ENCODE measurements around the gene POLG2.
"Not testable (repeated sequence)": the region's sequence is repeated elsewhere in the genome, so short reads cannot be mapped to it uniquely, and the experiment has no call there.

POLG2 gene

DNA sequence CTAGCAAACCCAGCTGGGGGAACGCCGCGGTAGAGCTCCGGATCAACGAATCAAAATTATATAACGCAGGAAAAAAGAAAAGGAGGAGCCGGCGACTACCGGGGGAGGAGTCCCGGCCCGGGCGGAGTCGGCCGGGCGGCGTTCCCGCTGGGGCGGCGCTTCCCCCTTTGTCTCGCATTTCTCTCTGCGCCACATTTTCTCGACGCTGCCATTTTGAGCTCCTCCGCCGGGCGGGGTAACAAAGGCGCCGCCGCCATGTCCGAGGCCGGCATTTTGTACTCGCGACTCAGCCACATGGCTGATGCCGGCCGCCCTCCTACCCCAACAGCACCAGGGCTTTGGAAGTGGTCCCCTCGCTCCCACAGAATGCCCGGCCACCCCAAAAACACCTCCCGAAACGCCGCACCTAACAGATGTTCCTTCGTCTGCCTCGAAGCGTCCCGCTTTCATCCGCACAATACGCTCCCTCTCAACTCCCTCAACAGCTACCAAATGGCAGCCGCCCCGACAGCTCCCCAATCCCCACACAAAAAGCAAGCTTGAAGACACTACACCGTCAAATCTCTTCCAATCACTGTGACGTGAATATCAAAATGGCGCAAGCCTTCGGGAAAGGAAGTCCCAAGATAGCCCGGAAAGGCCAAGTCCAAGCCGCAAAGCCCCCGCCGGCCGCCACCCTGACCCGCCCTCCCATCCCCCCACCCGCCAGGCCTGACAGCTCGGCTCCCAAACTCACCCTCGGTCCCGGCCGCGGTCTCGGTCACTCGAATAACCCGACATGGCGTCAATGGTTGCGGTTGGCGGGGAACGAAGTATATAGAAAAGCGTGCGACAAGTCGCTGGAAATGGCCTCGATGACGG lies 8.7 kb upstream of the POLG2 start:
- DNase-seq = peak; percentile 65

GRCh38 chr17:64504769-64505339 lies 8.0 kb upstream of the POLG2 start:
- DNase-seq = no peak

GRCh38 chr17:64503821-64504768 lies 7.2 kb upstream of the POLG2 start:
- DNase-seq = no peak

DNA sequence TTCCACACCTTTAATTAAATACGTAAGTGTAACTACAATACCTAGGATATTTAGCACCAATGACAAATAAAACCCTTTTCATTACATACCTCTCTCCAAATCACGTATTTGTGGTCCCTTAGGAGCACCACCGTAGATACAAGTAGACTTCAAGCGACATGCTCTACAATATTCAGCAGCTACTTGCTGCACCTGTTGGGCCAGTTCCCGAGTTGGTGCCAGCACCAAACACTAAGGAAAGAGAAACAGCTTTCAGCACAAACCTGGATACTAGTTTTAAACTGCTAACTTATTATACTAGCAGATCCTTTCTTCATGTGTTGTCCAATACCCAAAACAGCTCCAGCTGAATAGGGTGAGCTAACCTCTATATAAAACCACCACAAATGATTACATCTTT lies 6.5 kb upstream of the POLG2 start:
- DNase-seq = no peak

DNA sequence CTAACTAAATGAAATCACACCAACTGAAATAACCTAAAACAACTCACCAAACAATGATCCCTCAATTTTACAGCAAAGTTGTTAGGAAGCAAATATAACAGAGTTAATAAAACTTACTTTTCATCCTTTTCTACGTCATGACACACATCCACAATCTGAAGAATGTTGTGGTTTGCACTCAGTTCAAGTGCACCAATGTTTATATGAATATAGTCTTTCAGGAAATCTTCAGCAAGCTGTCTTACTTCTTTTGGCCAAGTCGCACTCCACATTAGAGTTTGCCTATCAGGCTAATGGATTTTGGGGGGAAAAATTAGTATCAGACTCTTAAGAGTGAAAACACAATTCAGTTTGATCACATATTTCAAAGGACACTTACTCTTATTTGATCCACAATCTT lies 6.0 kb upstream of the POLG2 start:
- DNase-seq = no peak

DNA sequence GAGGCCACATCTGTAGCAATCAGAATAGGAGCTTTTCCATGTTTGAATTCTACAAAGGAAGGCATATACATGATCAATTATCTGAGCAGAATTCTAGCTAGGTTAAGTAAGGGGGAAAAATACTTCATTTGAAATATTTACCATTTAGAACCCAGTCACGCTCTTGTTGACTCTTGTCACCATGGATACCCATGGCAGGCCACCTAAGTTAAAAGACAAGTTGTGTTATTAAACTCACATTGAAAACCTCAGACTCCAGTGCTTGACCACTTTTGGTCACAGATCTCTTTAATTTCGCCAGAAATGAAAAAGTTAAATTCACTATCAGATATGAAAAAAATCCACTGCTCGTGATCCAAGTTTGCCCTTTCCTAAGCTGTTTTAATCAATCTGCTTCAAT lies 5.2 kb upstream of the POLG2 start:
- DNase-seq = no peak

DNA sequence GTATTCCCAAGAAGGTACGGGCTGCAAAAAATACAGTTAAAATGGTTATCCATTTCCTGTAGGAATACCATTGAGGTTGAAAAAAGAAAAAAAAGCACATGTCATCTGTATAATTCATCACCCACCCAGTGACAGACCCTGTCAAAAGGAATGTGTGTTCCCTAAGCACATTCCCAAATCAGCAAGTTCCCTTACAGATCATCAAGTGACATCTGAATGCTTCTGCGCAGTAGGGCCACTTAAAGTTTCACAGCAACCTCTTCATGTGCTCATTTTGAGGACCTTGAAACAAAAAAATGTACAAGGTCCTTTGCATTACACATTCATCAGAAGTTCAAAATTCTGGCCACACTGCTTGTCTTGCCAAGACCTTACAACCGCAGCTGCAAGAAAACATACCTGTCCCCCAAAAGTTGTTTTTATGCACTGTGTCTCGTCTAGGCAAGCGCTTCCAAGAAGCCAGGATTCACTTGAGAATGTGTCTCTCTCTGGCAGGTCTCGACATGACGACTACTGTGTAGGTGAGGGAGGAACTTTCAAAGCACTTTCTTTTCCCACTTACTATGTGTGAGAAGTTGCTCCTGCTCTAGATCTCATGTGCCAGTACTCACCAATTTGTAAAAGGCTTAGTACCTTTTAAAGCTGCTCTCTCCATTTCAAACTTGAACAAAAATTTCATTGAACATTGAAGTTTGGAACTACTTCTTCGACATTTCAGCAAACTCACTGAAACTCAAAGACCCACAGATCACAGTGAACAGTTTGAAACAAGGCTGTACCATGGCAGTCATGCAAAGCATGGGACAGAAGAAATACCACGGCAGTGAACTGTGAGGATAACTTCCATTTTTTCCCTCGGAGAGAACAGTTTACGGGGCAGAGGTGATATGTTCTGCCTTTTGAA lies 4.3 kb upstream of the POLG2 start:
- no peak for DNase-seq

- no peak for DNase-seq
Measured at GRCh38 chr17:64500487-64500859, 3.6 kb upstream of the POLG2 start.

DNA sequence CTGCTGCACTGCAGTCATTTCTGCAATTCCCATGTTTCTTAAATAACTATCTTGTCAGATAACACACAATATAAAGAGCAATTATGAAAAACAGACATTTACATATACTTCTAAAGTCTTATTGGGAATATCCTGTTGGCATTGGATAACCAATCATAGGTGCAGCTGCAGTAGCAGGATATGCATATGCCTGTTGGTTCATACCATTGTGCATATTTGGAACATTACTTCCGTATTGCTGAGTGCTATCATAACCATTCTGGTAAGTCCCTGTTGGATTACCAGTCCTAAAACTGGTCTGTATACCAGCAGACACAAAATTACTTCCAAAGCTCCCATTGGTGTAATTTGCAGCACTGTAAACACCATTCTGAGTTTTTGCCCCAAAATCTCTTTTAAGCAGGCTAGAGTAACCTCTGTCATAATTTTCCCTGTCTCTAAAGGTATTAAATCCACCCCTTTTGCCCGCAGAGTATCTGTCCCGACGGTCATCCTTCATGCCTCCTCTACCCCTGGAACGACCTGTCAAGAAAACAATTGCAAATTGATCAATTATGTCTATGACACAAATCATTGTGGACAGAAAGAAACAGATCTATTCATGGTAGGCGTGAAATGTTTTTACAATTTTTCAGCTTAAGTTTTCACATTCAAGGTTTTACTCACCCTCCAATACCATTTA lies 3.1 kb upstream of the POLG2 start:
- DNase-seq = no peak

DNA sequence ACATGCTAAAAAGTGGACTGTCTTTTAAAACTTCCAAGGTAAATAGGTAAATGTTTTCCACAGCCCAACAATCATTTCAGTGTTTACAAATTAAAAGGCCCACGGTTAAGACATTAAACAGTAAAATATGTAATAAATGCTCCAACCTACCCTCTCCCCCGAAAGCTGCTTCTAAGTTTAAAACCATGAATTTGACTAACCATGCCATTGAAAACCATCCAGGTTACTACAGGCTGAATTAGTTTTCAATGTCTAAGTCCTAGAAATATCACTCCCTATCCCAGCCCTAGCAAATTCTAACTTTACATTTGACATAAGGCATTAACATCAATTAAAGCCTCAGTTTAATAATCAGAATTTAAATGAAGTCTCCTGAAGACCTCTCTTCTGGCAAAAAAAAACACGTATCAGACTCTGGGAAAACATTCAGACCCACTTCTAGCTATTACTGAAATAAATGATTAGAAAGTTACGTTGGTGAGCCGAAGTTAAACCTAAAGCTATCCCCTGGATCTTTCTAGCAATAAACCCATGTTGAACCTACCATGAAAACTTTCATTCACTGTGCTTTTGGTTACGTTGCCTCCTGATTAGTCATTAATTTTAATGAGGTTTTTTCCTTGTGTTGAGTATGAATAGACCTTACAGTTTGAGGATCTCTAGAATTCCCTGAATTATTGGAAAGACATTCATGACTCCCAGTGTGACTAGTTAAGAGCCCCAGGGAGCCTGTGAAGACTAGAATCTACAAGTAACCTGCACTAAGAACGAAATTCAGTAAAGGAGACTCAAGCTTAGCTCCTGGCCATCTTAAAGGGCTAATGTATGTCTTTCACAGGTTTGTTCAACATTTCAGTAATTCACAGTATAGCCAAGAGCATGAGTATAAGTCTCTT lies 1.7 kb upstream of the POLG2 start:
- DNase-seq = no peak

DNA sequence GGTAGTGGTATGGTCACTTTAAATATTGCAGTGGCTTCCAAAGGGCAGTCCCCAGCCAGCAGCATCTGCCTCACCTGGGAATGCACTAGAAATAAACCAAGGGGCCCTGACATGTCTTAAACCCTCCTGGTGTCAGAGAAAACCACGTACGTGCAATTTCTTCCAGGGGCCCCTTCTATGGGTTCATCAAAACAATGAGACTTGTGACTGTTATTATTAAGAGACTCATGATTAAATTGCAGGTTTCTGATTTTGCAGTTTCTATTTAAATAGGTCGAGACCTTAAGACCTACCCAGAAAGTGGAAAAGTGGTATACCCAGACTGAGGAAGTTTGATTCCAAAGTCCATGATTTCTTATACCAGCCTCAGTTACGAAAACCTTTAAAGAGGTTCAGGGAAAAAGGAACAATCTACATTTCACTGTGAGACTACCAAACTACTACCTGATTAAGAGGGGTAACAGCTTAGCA lies 746 bp upstream of the POLG2 start:
- DNase-seq = no peak

DNA sequence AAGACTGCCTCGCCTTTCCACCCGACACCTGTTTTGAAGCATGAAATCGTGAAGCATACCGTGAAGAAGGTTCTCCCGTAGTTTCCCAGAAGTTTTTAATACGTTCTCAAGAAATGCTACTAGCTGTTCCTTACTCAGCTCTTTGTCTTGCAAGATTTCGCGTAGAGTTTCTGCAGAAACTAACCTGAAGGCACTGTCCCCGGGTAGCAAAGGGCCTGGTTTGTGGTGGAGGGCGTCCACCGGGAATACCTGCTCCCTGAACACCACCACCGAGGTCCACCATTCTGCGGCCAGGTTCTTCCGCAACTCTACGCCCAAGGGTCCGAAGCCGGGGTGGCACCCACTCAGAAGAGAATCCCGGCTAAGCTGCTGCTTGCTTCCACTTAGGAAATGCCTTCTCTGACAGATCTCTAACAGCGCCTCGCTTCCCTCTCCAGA lies 487 bp downstream of the POLG2 start:
- DNase-seq = no peak

DNA sequence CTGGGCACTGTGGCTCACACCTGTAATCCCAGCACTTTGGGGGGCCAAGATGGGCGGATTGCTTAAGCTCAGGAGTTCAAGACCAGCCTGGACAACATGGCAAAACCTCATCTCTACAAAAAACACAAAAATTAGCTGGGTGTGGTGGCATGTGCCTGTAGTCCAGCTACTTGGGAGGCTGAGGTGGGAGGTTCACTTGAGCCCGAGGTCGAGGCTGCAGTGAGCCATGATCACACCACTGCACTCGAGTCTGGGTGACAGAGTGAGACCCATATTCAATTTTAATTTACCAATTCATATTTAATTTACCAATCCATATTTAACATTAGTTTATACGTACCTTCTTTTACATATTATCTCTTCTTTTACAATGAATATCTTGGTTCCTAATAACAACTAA lies 1.6 kb downstream of the POLG2 start:
- not testable (repeated sequence) for DNase-seq

GRCh38 chr17:64494121-64494520 lies 2.7 kb downstream of the POLG2 start:
- DNase-seq = no peak

DNA sequence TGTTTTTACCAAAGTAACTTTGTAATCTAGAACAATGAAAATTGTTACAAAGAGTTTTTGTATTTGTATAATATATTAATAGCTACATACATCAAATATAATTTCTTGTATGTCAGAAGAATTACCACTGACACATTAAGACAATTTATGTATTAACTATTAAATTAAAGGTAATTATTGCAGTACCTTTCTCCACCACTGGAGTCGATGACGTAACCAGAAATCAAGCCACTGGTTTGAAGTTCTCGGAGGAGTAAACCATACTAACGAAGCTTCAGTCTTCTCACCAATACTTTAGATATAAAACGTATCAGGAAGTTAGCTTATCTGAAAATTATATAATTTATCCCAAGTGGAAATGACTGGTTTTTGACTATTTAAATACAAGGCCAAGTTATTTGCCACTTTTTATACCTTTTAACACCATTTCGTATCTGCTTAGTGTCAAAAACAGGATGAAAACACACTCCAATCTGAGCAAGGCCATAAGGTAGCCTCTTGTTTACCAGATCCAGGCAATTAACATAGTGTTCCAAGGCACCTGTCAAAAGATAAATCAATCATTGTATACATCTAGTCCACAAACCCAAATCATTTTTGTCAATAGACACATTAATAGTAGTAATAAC lies 4.3 kb downstream of the POLG2 start:
- DNase-seq = no peak

- no peak for DNase-seq
Measured at GRCh38 chr17:64491994-64492393, 4.9 kb downstream of the POLG2 start.

GRCh38 chr17:64491034-64491860 lies 5.6 kb downstream of the POLG2 start:
- no peak for DNase-seq

DNA sequence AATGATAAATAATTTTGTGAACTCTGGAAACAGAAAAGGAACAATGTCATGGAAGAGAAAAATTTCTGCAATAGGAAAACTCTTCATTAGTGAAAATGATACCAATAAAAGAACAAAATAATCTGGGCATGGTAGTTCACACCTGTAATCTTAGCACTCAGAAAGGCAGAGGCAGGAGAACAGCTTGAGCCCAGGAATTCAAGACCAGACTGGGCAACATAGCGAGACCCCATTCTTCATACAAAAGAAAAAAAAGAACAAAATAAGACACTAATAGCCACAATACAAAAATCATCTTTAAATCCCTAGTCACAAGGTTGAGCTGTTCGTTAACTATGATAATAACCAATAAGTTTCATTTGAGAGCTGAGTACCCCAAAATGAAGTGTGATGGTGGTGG lies 8.6 kb downstream of the POLG2 start:
- no peak for DNase-seq

GRCh38 chr17:64484380-64484779 lies 12.5 kb downstream of the POLG2 start:
- no peak for DNase-seq
